PC-3 (cell line): ENCODE data around the gene BOD1.

Source experiments
- CTCF ChIP-seq: fragments of 300-600 bp; sonication (generic); conservative IDR thresholded peaks from 2 replicates; pipeline ENCODE4 v1.5.1; 2017; ENCODE audit warnings: antibody characterized with exemption, low read depth, mild to moderate bottlenecking, low read length
- EZH2 ChIP-seq: fragments of 300-600 bp; sonication (generic); IDR thresholded peaks from one replicate; pipeline ENCODE4 v1.6.1; 2017; ENCODE audit warnings: antibody characterized with exemption, mild to moderate bottlenecking, low read length; ENCODE audit not compliant: unreplicated experiment

- TF ChIP-seq EZH2 (no peak), CTCF (no peak)
Observed at GRCh38 chr5:173595841-173596240, 20.6 kb downstream of the BOD1 start.
